GM18907 (cell line): ENCODE data around the gene SNX7.

Experiments
- ATAC-seq: cut with Tn5 transposase; IDR thresholded peaks from one replicate; pipeline ENCODE4 v1.9.1; 2021; ENCODE audit warnings: mild to moderate bottlenecking, moderate library complexity; ENCODE audit not compliant: unreplicated experiment

The SNX7 gene

GRCh38 chr1:98661544-98662355 is at the start of gene SNX7:
SNX7 (plus strand) TSS chr1:98661721; CDS start chr1:98661732, 11 bp downstream.
- peak; percentile 93 for ATAC-seq

DNA sequence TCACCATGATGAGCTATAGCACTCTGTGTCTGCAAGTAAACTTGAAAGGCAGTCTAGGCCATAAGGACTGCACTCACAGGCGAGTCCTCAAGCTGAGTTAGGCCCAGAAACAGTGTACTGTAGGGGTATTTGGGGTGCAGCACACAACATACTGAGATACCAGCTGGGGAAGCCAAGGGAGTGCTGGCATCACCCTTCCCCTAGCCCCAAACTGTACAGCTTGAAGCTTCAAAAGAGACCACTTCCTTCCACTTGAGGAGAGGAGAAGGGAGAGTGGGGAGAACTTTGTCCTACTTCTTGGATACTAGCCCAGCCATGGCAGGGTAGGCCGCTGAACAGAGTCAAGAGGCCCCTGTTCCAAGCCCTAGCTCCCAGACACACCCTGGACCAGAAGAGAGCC is 24.2 kb upstream of the SNX7 start:
- no peak for ATAC-seq

DNA sequence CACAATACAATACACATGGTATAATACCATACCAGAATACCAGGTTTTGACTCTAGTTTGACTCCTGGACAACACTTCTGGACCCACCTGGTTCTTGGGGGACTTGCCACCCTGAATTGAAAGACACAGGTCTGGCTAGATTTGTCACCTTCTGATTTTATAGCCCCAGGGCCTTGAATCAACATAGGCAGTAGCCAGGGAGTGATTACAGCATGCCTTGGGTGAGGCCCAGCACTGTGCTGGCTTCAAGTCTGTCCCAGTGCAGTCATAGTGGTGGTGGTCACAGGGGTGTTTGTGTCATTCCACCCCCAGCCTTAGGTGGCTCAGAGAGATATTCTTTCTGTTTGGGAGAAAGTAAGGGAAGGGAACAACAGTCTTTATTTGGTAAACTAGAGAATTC is 23.3 kb upstream of the SNX7 start:
- ATAC-seq, result no peak

- ATAC-seq, result no peak
Measured at GRCh38 chr1:98644510-98644909, 17.0 kb upstream of the SNX7 start.

GRCh38 chr1:98651116-98651632 is 10.3 kb upstream of the SNX7 start:
- ATAC-seq, result no peak

DNA sequence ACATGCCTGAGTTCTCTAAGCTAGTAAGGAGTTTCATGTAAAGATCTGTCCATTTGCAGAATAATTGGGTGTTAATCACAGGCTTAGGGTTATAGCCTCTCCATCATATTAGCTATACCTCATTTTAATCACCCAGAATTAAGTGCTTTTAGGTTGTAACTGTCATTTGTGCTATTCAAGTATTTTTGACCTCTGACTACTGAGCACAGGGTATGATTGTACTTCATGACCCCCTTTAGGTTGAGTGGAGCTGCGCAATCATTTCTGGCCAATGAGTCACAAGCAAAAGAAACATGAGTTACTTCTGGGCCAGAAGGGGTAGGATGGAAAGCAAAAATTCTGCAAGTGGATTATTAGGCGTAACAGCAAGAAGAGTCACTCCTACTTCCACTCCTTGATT is 8.4 kb upstream of the SNX7 start:
- no peak for ATAC-seq

GRCh38 chr1:98659879-98660278 is 1.6 kb upstream of the SNX7 start:
- no peak for ATAC-seq

GRCh38 chr1:98660940-98661543 is 479 bp upstream of the SNX7 start:
- ATAC-seq, result no peak

DNA sequence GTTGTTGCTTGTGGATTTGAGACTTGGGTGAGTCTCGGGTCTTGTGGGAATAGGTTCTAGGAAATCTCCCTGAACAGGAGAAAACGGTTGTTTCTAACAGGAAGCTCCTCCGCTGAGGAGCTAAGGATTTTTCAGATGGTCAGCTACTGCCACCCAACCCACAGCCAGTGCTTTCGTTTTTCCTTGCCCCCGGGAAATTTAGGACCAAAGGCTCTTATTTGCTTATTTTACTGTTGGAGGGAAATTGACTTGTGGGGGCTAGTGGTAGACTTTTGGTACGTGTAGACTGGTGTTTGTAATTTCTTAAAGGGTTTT is 792 bp downstream of the SNX7 start:
- ATAC-seq, result no peak

GRCh38 chr1:98668733-98669132 is 7.2 kb downstream of the SNX7 start:
- no peak for ATAC-seq

- no peak for ATAC-seq
Measured at GRCh38 chr1:98669355-98670296, 8.1 kb downstream of the SNX7 start.

- ATAC-seq, result no peak
Measured at GRCh38 chr1:98672189-98672588, 10.7 kb downstream of the SNX7 start.

- no peak for ATAC-seq
Measured at GRCh38 chr1:98674075-98674781, 12.7 kb downstream of the SNX7 start.

- no peak for ATAC-seq
Measured at GRCh38 chr1:98675282-98675681, 13.8 kb downstream of the SNX7 start.

DNA sequence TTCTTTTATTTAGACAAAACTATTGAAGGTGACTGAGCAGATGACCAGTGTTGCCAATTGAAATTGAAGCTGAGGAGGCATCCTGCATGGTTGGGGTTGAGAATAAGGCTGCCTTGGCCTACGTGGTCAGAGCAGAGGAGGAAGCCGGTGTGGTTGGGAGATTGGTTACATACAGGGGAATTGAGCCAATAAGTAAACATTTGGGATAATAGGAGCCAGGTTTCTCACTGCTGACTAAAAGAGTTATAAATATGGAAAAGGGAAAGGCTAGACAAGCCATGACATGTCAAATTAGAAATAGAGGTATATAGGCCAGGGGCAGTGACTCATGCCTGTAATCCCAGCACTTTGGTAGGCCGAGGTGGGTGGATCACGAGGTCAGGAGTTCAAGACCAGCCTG is 15.8 kb downstream of the SNX7 start:
- no peak for ATAC-seq

DNA sequence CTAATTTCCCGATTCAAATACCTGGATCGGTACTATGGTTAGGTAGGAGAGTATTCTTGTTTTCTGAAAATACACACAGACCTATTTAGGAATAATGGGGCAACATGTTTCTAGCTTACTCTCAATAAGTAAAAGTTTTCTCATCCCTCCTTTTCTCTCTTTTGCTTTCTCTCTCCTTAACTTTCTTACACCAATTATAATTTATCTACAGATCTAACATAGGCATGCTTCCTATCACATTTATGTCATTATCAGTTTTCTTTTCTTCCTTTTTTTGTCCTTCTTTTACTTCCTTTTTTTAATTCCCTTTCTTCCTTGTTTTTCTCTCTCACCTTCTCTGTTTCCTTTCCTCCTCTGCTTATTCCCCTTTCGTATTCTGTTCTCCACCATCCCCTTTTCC is 20.3 kb downstream of the SNX7 start:
- no peak for ATAC-seq

DNA sequence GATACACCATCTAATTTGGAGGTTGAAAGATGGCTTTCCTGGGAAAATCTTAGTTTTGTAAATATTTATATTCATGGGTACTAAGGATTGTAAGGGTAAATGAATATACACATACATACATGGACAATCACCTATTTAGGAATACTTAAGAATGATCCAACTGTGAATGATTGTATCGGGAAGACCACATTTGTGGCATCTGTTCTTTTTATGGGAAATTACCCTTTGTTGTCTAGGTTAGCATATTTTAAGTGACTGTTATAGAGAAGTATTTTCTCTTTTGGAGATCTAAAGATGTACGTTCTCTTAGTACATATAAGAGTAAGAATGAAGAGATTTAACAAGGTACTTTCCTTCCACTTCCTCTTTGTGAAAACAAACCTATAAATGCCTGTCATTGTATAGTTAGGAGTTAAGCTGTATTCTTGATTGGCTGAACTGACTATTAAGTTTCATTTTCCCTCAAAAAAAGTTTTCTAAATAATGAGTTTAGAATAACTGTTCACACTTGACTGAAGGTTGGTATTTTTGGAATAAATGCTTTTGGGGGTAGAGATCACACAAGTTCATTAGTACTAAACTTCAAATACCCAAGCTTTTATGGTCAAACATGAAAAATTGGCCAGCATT is 26.7 kb downstream of the SNX7 start:
- peak; percentile 86 for ATAC-seq

- ATAC-seq, result no peak
Measured at GRCh38 chr1:98690576-98690975, 29.1 kb downstream of the SNX7 start.

DNA sequence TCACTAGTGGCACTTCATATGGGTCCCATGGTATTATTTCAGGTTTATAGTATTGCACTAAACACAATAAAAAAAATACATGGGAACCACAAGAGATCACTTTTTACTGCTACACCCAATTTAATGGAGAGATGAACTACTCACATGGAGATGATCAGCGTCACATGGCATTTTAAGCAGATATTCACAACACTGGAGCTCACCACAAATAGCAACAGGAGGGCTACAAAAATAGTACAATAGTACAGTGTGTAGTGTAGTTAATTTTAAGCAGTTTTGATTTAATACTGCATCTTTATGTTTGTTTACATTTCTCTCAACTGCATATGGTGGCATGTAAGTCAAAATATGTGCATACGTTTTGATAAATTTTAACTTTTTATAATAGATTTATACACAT is 31.0 kb downstream of the SNX7 start:
- no peak for ATAC-seq

DNA sequence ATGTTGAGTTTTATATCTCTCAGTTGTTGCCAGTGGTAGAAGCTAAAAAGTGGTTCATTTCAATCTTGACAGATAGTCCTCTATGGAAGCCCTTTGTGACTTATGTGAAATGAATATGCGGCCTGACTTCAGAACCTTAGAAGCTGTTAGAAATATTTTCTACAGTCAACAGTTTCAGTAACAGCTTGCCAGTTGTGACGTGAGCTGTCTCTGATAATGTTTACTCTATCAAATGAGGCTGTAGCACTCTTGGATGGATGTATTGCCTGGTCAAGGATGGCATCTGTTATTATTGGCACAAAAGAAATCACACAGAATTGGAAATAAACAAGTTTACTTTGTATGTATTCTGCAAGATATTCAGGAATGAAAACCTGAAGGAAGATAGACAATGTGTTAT is 31.9 kb downstream of the SNX7 start:
- ATAC-seq, result no peak
